PC-3 (cell line): Measurements from ENCODE around the gene SH3RF3.

ENCODE experiments used
- CTCF ChIP-seq: fragments of 300-600 bp; sonication (generic); conservative IDR thresholded peaks from 2 replicates; pipeline ENCODE4 v1.5.1; 2017; ENCODE audit warnings: antibody characterized with exemption, low read depth, mild to moderate bottlenecking, low read length
- EZH2 ChIP-seq: fragments of 300-600 bp; sonication (generic); IDR thresholded peaks from one replicate; pipeline ENCODE4 v1.6.1; 2017; ENCODE audit warnings: antibody characterized with exemption, mild to moderate bottlenecking, low read length; ENCODE audit not compliant: unreplicated experiment

- TF ChIP-seq CTCF, result no peak
- no peak for TF ChIP-seq EZH2
These were observed 337.9 kb downstream of the SH3RF3 start for GRCh38 chr2:109466674-109467575.
